ENCODE data around the gene IQSEC2. TPM values are rescaled to one million over a fixed set of nuclear protein-coding genes. Genes with fewer than 3 reads are reported as not detected.
A peak's percentile ranks its signal among the peaks of the same experiment; 100 is the strongest.

IQSEC2 gene
- total RNA-seq (2014; rRNA removed; shearing (Covaris generic)) (10.2 and 11.8 TPM in 2 replicates), polyA plus RNA-seq (2016; fragmentation: Nextera tagmentation; extraction: Ambion mirVana) (6.0 and 7.1 TPM in 2 replicates)

DNA sequence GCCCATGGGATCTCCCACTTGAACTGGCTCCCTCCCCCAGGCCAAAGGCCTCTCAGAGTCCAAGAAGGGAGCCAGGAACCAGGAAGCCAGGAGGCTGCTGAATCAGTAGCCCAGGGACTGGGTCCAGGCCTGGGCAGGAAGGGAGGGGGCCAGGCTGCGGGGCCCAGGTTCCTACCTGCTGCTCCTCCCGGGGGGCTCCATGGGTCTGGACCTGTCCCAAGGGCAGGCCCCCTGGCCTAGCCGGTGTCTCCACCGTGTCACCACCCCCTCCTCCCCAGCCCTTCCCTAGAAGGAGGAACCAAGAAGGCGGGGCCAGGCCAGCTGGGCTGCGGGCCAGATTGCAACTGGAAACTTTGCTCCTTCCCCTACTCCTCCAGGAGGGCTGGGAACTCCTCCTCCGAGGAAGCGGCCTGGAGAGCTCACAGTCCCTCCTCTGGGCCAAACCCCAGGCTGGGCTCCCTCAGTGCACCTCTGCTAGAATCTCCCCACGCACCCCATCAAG, at the start of gene IQSEC2:
Gene IQSEC2, minus strand, starts transcription at position 264 of the 502 bp plus-strand sequence.
- Histone ChIP-seq H4K20me1 (ENCODE audit: insufficient read depth) (no peaks in the 10 kb centered on the region), H3K79me2 (ENCODE audit: insufficient read depth) (no peaks in the 10 kb centered on the region), H3K27ac (peak within 1 kb of the TSS; percentile 88), H3K27me3 (replicated peaks; ENCODE audit: insufficient read depth) (no peaks in the 10 kb centered on the region), H3K4me2 (ENCODE audit: unreplicated experiment) (peak within 1 kb of the TSS; percentile 73), H3F3A (ENCODE audit: insufficient read depth) (0 out of 2 replicates have a peak, but pooled peaks cover 4% of the 10 kb centered on the region), H3K9me3 (ENCODE audit: low read depth) (no peaks in the 10 kb centered on the region), H3K36me3 (ENCODE audit: low read depth) (no peaks in the 10 kb centered on the region), H2AFZ (peak within 1 kb of the TSS; percentile 61), H3K9me2 (ENCODE audit: insufficient read depth) (no peaks in the 10 kb centered on the region), H3K4me1 (ENCODE audit: insufficient read depth) (peaks cover 13% of the 10 kb centered on the region; the same call in 1 of the 2 replicates), H3K9ac (peak within 1 kb of the TSS; percentile 81), H3K4me3 (peak within 1 kb of the TSS; percentile 67)
- TF ChIP-seq EZH2phosphoT487 (IDR thresholded peaks at IDR 0.05; ENCODE audit: insufficient read depth, low read depth) (no peak), EZH2 (IDR thresholded peaks at IDR 0.05; ENCODE audit: insufficient read depth, poor library complexity, severe bottlenecking) (no peak)
- peak; percentile 81 for DNase-seq
- WGBS, 2 experiments (ENCODE audit: low coverage in 1 of 2, low lambda C conversion rate in 2 of 2, missing lambda C conversion rate in 2 of 2) = 0% methylated on average over 1 to 6 of the region's 9 CpGs
- in situ Hi-C loops (cut with MboI) = no loop called here

DNA sequence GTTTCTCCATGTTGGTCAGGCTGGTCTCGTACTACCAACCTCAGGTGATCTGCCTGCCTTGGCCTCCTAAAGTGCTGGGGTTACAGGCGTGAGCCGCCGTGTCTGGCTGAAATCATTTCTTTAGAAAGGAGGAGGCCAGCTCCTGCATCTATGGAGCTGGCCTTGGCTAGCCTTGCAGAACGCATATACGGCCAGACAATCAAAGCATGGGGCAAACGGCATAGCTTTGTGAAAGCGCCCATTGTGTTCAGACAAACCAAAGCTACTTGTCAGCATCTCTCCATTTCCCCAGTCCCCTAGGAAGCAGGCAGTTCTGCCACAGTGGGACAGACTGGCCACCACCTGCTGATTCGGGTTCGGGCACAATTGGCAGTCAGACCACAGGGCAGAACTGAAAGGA, 48.9 kb upstream of the IQSEC2 start:
- H3K27me3 ChIP-seq (replicated peaks; ENCODE audit: insufficient read depth) = no peaks in the 10 kb centered on the region
- no peak overlapping the region for H3K4me2 ChIP-seq (ENCODE audit: unreplicated experiment)
- no peak overlapping the region for H3K9ac ChIP-seq
- H3F3A ChIP-seq (ENCODE audit: insufficient read depth) = no peaks in the 10 kb centered on the region
- H3K79me2 ChIP-seq (ENCODE audit: insufficient read depth) = no peaks in the 10 kb centered on the region
- in situ Hi-C loops (cut with MboI) = no loop called here
- no peak for DNase-seq
- H3K4me1 ChIP-seq (ENCODE audit: insufficient read depth) = no peaks in the 10 kb centered on the region
- H3K9me3 ChIP-seq (ENCODE audit: low read depth) = no peaks in the 10 kb centered on the region
- H3K4me3 ChIP-seq = no peak overlapping the region
- no peaks in the 10 kb centered on the region for H4K20me1 ChIP-seq (ENCODE audit: insufficient read depth)
- H3K9me2 ChIP-seq (ENCODE audit: insufficient read depth) = no peaks in the 10 kb centered on the region
- TF ChIP-seq EZH2 (IDR thresholded peaks at IDR 0.05; ENCODE audit: insufficient read depth, poor library complexity, severe bottlenecking) = no peak
- TF ChIP-seq EZH2phosphoT487 (IDR thresholded peaks at IDR 0.05; ENCODE audit: insufficient read depth, low read depth) = no peak
- H2AFZ ChIP-seq = no peak overlapping the region
- no peaks in the 10 kb centered on the region for H3K36me3 ChIP-seq (ENCODE audit: low read depth)
- no peak overlapping the region for H3K27ac ChIP-seq
- 77 to 97% methylated on average over 6 to 8 of the region's 10 CpGs for WGBS, 2 experiments (ENCODE audit: low coverage in 1 of 2, low lambda C conversion rate in 2 of 2, missing lambda C conversion rate in 2 of 2)

DNA sequence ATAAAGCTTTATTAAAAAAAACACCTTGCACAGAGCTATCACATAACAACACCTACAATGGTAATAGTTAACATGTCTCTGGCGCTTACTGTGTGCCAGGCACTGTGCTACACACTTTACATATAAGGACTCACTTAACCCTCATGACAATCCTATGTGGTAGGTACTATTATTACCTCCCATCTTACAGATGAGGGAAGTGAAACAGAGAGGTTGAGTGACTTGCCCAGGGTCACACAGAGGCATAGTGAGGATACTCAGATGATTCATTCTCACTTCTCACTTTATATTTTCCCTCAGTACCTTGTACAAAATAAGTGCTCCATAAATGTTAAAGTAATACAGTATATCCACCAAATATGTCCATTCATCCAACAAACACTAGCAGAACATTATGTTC, 43.4 kb upstream of the IQSEC2 start:
- Histone ChIP-seq H3K9ac (no peak overlapping the region), H3K27me3 (replicated peaks; ENCODE audit: insufficient read depth) (no peaks in the 10 kb centered on the region; the same call in 1 of the 2 replicates), H3K9me2 (ENCODE audit: insufficient read depth) (no peaks in the 10 kb centered on the region), H3K79me2 (ENCODE audit: insufficient read depth) (no peaks in the 10 kb centered on the region), H4K20me1 (ENCODE audit: insufficient read depth) (no peaks in the 10 kb centered on the region), H2AFZ (no peak overlapping the region), H3K9me3 (ENCODE audit: low read depth) (no peaks in the 10 kb centered on the region), H3K27ac (no peak overlapping the region), H3K4me2 (ENCODE audit: unreplicated experiment) (no peak overlapping the region), H3K4me1 (ENCODE audit: insufficient read depth) (no peaks in the 10 kb centered on the region), H3F3A (ENCODE audit: insufficient read depth) (no peaks in the 10 kb centered on the region), H3K4me3 (no peak overlapping the region), H3K36me3 (ENCODE audit: low read depth) (no peaks in the 10 kb centered on the region)
- TF ChIP-seq EZH2phosphoT487 (IDR thresholded peaks at IDR 0.05; ENCODE audit: insufficient read depth, low read depth) (no peak), EZH2 (IDR thresholded peaks at IDR 0.05; ENCODE audit: insufficient read depth, poor library complexity, severe bottlenecking) (no peak)
- DNase-seq = no peak
- in situ Hi-C loops (cut with MboI) = no loop called here
- WGBS, 2 experiments (ENCODE audit: low coverage in 1 of 2, low lambda C conversion rate in 2 of 2, missing lambda C conversion rate in 2 of 2) = 100% methylated on average over 1 of the region's 1 CpG; no CpG with 5 or more reads in 1 of the 2 experiments

DNA sequence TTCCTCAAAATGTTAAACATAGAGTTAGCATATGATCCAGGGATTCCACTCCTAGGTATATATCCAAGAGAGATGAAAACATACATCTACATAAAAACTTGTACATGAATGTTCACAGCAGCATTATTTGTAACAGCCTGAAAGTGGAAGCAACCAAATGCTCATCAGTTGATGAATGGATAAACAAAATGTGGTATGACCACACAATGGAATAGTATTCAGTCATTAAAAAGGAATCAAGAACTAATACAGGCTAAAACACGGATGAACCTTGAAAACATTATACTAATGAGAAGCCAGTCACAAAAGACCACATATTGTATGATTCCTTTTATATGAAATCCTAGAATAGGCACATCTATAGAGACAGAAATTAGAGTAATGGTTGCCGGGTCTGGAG, 42.7 kb upstream of the IQSEC2 start:
- Histone ChIP-seq H2AFZ (no peak overlapping the region), H3K27me3 (replicated peaks; ENCODE audit: insufficient read depth) (no peaks in the 10 kb centered on the region; the same call in 1 of the 2 replicates), H3F3A (ENCODE audit: insufficient read depth) (no peaks in the 10 kb centered on the region), H3K9me2 (ENCODE audit: insufficient read depth) (no peaks in the 10 kb centered on the region), H3K27ac (no peak overlapping the region), H3K79me2 (ENCODE audit: insufficient read depth) (no peaks in the 10 kb centered on the region), H3K36me3 (ENCODE audit: low read depth) (no peaks in the 10 kb centered on the region), H4K20me1 (ENCODE audit: insufficient read depth) (no peaks in the 10 kb centered on the region), H3K4me2 (ENCODE audit: unreplicated experiment) (no peak overlapping the region), H3K9ac (no peak overlapping the region), H3K9me3 (ENCODE audit: low read depth) (no peaks in the 10 kb centered on the region), H3K4me1 (ENCODE audit: insufficient read depth) (no peaks in the 10 kb centered on the region), H3K4me3 (no peak overlapping the region)
- no peak for DNase-seq
- no peak for TF ChIP-seq EZH2 (IDR thresholded peaks at IDR 0.05; ENCODE audit: insufficient read depth, poor library complexity, severe bottlenecking)
- no peak for TF ChIP-seq EZH2phosphoT487 (IDR thresholded peaks at IDR 0.05; ENCODE audit: insufficient read depth, low read depth)
- 45 to 50% methylated on average over 2 of the region's 2 CpGs for WGBS, 2 experiments (ENCODE audit: low coverage in 1 of 2, low lambda C conversion rate in 2 of 2, missing lambda C conversion rate in 2 of 2)
- in situ Hi-C loops (cut with MboI) = no loop called here
